Stimulated activated CD4-positive, alpha-beta T cell treated with anti-CD3 and anti-CD28 coated beads, TNF-alpha, amount 100 ng/mL, for 4 hours (primary cell): ENCODE measurements around the gene FRY.

ENCODE experiments used
- DNase-seq, 3 experiments: peaks; one replicate each; pipeline ENCODE4 v3.0.0-alpha.2; 2020; ENCODE audit warnings: low read depth in 3 of 3

FRY gene

DNA sequence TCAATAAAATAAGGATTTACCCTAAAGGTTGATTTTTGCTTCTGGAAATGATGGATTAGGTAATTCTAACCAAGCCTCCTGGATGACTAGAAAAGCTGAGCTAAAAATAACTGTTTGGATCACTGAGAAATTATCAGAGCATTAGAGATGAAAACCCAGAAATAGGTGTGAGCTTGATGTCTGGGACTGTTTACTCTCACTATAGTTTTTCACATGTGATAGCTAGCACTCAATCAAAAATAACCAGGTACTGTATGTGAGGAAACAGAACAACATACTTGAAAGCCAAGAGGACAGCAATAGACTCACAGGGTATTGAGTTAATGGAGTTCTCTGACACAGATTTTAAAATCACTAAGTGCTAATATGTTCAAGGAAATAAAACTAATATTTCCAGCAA, 274.1 kb downstream of the FRY start:
- no peak for DNase-seq

DNA sequence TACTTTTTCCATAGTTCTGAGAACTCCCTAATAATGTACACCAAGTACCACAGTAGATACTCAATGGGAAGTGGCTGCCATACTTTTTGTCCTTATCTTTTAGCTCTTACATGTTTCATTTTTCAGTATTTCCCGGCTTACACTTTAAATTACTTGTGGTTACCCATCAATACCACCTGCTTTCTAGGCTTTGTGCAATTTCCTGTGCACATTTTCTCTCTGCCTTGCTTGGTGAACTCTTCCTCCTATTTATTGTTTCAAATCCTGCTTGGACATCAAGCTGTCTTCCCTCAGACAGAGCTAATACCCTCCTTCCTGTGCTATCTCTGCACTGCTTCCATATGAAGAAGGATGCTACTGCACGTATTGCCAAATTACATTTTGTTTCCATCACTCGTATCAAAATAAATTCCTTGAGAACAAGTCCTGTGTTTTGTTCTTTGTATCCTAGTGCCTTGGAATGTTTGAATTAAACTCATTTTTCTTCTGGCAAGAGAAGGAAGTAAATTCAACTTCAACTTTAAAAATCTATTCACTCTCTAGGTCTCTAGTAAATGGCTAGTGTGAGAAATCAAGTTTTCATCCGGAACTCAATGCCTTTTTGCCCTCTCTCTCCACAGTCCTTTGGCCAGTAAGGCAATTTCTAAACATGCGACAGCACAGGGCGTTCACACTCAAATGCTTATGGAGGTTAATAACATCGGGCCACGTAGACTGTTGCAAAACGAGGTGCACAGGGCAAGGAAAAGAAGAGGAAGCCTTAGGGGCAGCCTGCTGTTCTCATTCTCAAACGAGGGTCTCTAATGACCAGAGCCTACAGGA, 277.9 kb downstream of the FRY start:
- DNase-seq = no peak

DNA sequence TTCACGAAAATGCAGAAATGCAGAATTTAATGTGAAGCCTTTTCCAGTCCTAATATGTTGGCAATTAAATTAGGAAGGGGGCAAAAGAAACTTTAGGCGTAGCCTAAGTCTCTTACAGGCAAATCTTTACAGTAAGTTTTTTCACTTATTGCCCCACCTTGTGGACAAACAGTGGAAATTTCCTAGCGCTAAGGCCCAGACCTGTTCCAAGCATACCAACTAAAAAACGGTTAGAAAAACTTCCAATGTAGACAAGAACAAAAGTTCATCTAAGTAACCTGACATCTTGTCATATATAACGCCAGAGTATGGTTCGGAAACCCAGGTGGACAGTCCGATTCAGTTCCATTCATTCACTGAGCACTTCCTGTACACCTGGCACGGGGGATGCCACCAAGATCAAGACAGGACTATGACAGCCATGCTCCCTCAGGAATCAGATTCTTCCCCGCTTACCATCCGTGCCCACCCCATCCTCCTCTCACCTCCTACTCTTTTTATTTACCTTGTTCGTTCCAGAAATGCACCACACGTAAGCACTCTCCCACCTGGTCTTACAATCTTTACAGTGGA, 278.6 kb downstream of the FRY start:
- DNase-seq = no peak

DNA sequence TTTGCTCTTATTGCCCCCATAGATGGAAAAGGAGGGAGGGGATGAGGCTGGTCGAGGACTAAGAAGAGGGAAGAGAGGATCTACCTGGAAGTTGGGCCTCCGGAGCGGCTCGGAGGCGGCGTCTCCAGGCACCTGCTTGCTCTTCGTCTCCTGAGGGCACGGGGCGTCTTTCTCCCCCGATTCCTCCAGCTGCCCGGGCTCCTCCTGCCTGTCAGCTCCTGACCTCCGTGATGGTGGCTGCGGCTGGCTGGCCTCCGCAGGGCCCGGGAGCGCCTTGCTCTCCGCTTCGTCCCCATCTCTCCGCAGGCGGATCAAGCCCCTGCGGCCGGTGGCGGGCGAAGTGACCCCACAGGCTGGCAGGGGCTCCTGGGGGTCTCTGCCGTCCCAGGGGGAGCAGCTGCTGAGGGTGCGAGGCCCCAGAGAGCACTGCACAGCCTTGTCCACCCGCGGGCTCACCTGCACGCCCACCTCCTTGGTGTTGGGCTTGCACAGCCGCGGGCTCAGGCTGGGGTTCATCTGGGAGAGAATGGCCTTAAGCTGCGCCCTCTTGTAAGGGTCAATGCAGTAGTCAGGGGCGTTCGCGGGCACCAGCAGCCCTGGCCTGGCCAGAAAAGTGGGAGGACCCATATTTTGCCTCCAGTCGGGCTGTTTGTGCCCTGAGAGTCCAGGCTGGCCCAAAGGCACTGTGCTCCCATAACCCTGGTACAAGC, 279.8 kb downstream of the FRY start:
- no peak for DNase-seq

DNA sequence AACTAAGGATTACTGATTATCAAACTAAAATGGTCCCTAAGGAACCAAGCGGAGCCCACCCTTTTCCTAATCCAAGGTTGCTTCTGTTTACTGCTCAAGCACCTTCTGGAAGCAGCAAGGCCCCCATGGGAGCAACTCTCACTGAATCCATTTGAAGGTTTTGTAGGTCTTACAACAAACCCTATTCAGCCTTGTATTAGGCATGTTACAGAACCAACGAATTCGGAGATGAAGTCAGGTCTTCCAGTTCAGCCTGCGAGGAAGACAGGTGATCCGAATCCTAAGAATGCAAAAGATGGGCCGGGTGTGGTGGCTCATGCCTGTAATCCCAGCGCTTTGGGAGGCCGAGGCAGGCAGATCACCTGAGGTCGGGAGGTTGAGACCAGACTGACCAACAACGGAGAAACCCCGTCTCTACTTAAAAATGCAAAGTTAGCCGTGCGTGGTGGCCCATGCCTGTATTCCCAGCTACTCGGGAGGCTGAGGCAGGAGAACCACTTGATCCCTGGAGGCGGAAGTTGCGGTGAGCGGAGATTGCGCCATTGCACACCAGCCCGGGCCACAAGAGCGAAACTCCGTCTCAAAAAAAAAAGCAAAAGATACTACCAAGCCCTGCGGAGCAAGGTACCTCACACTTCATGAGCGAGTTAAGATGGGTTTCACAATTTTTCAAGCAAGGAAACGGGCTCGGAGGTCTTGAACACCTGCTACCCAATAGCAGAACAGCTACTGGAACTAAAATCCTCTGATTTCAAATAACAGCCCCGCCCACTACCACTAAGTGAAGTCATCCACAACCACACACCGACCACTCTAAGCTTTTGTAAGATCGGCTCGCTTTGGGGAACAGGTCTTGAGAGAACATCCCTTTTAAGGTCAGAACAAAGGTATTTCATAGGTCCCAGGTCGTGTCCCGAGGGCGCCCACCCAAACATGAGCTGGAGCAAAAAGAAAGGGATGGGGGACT, 283.0 kb downstream of the FRY start:
- DNase-seq = peak in 2 of 3 experiments; percentile 32 to 45

GRCh38 chr13:32315238-32316027, 283.9 kb downstream of the FRY start, which contains the start of the genes BRCA2 and ZAR1L:
Gene BRCA2 (plus strand): TSS chr13:32315508. CDS start chr13:32316461, 953 bp downstream.
Gene ZAR1L (minus strand): TSS chr13:32315363. CDS start chr13:32311925, 3,438 bp downstream.
- DNase-seq = peak; percentile 71 to 77 (median 76)

DNA sequence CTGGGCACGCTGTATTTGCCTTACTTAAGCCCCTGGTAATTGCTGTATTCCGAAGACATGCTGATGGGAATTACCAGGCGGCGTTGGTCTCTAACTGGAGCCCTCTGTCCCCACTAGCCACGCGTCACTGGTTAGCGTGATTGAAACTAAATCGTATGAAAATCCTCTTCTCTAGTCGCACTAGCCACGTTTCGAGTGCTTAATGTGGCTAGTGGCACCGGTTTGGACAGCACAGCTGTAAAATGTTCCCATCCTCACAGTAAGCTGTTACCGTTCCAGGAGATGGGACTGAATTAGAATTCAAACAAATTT, 284.4 kb downstream of the FRY start:
- DNase-seq = no peak

GRCh38 chr13:32316501-32316900, 284.9 kb downstream of the FRY start:
- DNase-seq = no peak

GRCh38 chr13:32317716-32318465, 286.3 kb downstream of the FRY start:
- DNase-seq = no peak

DNA sequence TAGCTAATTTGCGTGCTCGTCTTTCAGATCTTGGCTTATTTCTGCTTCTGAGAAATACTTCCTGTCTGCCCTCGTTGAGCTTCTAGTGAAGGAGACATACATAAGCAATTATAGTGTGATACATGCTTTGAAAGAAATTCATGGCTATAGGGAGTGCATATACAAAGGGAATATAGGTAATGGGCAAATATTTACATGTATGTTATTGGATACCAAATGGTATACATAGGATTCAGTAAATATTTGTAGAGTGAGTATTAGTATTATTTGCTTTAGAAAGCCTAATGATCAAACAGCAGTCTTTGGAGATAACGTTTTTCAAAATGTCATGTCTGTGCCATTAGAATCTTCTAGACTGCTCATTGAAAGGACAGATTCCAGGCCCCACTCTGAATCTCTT, 289.0 kb downstream of the FRY start:
- DNase-seq = no peak

- DNase-seq = no peak
Observed at GRCh38 chr13:32323912-32324311, 292.3 kb downstream of the FRY start.

DNA sequence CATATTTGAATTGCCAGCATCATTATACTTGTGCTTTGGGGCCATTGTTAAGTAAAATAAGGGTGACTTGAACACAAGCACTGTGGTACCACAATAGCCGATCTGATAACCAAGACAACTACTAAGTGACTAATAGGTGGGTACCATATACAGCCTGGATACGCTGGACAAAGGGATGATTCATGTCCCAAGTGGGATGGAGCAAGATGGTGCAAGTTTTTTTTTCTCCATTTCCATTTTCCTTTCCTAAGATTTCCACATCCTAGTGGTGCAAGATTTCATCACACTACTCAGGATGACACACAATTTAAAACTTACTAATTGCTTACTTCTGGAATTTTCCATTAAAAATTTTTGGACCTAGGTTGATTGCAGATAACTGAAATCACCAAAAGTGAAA, 298.9 kb downstream of the FRY start:
- DNase-seq = no peak

GRCh38 chr13:32334671-32335070, 303.1 kb downstream of the FRY start:
- no peak for DNase-seq

DNA sequence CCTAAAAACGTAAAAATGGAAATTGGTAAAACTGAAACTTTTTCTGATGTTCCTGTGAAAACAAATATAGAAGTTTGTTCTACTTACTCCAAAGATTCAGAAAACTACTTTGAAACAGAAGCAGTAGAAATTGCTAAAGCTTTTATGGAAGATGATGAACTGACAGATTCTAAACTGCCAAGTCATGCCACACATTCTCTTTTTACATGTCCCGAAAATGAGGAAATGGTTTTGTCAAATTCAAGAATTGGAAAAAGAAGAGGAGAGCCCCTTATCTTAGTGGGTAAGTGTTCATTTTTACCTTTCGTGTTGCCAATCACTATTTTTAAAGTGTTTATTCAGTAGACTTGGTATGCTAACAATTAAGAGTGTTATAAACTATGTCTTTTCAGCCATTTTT, 309.3 kb downstream of the FRY start:
- DNase-seq = no peak

GRCh38 chr13:32347651-32348050, 316.1 kb downstream of the FRY start:
- DNase-seq = no peak
